KG1 (cell line): Measurements from ENCODE around the gene RCVRN.
"Not testable (repeated sequence)": the region's sequence is repeated elsewhere in the genome, so short reads cannot be mapped to it uniquely, and the experiment has no call there.

ENCODE experiments used
- DNase-seq: peaks from one replicate; lab custom pipeline; 2025; lab: John Stamatoyannopoulos, UW

Gene RCVRN

DNA sequence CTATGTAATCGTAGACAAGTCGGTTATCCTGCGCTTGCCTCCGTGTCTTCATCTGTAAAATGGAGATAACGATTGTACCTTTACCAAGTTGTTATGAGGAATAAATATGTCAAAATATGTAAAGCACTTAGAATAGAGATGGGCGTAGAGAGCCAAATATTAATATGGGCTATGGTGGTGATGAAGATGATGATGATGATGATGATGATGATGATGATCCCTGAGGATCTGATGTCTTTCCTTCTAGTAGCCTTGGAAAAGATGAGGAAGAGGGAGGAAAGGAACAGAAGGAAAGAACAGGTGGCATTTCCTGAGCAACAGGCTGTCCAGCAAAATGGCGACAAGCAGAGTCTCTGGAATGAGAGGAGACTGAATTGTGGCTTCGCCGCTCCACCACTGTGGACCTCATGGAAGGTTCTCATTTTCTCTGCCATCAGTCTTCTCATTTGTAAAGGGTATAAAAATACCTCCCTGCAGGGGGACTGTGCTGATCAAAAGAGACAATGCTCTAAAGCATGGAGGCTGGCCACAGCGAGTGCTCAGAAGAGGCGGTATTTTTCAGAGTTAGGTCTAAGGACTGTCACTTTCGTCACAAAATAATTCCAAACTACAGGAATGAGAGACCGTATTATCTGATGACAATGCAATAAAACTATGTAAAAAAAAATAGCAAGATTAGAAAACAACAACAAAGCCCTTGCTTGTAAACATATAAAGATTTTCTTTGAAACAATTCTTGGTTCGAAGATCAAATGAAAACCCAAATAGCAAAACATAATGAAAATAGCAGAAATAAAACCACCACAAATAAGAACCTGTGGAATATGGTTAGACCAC, 17.2 kb upstream of the RCVRN start:
- no peak for DNase-seq

DNA sequence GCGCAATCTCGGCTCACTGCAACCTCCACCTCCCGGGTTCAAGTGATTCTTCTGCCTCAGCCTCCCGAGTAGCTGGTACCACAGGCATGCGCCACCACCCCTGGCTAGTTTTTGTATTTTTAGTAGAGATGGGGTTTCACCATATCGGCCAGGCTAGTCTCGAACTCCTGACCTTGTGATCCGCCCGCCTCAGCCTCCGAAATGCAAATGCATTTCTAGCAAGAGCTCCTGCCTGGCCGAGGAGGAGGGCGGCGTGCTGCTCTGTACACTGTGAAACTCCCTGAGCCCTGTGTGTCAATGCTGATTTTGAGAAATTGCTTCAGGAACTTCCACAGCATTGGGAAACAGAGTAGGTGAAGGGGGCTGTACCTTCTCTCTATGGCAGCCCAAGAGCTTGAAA, 16.1 kb upstream of the RCVRN start:
- DNase-seq: not testable (repeated sequence)

DNA sequence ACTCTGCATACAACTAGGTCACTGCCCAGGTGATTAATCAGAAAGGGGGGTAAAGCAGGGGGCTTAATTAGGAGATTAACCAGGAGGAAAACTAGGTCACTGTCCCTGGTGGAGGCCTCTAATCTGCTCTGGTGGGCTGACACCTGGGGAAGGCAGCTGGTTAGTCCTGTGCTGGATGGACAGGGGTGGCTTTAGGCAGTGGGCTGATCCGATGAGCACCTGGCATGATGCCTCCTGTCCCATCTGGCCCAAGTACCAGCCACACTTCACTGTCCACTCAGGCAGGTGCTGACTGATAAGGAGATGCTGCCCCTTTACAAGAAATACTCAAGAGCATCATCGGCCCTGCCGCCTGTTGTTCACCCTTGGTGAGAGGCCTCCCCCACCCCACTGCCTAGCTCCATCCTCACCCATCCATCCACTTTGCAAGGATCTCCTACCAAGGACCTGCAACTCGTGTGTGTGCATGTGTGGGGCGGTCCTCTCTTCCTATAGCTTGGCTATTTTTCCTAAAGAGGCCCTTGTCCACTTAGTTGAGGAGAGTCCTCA, 13.8 kb upstream of the RCVRN start:
- DNase-seq: no peak

DNA sequence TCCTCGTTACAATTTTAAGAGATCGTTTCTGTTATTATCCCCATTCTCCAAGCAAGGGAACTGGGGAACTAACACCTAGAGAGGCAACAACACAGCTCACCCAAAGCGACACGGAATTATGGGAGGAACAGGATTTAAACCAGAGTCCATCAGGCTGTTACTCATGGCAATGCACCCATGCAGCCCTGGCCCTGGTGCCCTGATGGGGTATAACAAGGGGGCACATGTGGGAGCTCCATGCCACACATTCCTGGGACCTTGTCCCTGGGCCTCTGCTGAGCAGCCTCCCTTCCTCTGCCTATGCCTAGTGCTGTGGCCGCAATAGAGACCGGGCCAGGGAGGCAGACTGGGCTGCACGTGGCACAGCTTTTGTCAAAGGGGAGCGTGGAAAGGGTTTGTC, 13.3 kb upstream of the RCVRN start:
- DNase-seq: no peak

DNA sequence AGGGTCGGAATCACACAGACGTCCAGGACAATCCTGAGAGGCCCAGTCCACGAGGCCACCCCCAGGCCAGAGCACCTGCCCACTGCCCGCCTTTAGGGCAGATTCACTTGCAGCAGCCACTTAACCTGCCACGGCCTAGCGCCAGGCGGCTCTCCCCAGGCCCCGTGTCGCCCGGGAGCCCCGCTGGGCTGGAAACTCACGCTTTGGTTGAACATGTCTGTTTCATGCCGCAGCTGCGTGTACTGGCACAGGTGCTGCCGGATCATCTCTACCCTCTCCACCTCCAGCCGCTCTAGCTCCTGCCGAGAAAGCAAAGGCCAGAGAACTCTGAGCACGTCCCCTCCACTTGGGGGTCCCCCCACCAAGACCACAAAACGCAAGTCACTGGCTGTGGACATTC, 12.7 kb upstream of the RCVRN start:
- no peak for DNase-seq

DNA sequence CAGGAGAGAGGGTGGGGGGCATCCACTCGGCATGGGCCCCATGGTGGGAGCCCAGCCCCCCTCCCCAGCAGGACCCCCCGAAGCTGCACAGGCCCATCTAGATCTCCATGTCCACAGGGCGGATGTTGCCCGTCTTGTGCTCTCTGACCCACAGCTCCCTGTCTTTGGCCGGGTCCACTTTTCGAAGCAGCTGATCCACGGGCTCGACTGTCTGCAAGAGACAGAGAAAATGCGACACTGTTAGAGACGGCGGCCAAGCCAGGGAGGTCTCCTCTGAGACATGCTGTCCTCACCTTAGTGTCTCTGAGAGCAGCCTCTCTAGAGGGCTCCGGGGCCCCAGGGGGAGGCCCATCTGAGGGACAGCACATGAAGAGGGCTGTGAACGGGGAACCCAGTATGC, 12.1 kb upstream of the RCVRN start:
- DNase-seq: no peak

DNA sequence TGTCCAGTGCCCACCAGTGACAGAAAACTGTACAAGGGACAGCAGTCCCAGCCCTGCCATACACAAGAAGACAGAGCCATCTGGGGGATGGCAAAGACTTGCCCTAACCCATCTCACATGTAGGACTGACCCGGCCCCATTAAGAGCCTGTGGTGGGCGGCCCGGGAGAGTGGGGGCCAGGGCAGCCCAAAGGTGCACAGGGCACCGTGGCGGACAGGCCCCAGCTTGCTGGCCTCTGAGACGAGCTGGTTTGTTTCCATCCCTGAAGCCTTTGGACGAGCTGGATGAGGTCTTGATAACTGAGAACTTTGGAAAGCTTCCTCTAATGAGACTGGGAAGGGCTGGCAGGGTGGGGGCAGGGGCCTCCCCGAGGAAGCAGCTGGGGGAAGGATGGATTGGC, 11.0 kb upstream of the RCVRN start:
- DNase-seq: no peak

DNA sequence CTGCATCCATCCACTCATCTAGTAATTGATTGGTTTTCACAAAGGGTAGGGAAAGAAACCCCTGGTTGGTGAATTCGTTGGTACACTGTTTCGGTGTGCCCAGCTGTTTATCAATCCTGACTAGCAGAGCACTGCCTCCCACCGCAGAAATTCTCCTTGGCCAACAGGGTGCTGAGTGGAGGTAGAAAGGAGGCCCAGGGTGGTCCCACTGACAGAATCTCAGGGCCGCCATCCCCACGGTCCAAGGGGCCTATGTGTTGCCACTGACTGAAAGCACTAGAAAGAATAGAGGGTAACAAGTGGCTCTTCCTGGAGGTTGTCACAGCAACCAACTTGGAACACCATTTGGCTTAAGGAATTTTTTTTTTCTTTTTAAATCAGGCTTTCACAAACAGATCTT, 8.4 kb upstream of the RCVRN start:
- no peak for DNase-seq

DNA sequence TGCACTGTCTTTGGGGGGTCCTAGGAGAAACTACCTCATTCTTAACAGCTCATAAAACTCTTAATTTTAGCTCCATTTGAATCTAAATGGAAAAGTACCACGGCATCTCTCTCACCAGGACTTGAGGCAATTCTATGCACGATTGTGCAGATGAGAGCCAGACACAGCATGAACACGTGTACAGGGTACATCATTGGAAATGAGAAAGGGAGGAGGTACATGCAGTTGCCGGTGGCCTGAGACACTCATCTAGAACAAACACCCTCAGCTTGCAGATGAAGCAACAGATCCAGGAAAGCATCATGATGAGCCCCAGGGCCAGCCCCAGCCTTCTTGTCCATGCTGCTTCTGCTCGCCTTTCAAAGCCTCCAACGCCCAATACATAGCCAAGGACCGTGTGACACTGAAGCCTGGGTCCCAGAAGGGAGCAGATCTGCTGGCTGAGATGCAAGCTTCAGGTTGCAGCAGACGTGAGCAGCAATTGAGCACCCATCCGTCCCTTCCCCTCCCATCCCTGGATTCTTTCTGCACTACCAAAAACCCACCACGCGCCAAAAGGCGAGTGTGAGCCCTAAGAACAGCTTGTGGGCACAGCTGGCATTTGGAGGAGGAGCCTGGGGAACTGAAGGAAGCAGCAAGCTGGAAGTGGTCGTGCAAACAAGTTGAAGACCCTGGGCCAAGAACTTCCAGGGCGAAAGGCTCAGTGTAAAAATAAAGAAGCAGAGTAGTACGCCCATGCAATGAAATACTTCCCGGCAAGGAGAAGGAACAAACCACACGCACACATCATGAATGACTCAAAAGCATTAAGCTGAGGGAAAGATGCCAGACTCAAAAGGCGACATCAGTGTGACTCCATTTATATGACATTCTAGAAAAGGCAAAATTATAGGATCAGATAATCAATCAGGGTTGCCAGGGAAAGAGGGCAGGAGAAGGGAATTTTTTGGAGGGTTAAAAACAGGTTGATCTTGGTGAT, 7.3 kb upstream of the RCVRN start:
- DNase-seq: no peak

DNA sequence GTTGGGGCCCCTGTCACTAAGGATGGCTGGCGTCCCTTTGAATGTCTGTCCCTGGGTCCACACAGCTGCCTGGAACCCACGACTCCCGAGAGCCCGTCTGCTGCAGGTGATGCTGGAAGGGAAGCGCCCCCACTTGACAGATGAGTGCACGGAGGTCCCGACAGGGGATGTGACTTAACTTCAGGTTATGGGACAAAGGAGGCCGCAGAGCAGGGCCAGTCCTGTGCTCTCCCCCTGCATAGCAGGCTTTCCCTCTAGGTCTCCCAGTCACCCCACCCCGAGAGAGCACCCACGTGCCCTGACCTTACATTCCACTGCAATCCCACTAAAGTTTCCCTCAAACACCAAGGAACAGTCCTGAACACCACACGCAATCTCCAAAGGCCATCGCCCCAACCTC, 6.0 kb upstream of the RCVRN start:
- DNase-seq: no peak

DNA sequence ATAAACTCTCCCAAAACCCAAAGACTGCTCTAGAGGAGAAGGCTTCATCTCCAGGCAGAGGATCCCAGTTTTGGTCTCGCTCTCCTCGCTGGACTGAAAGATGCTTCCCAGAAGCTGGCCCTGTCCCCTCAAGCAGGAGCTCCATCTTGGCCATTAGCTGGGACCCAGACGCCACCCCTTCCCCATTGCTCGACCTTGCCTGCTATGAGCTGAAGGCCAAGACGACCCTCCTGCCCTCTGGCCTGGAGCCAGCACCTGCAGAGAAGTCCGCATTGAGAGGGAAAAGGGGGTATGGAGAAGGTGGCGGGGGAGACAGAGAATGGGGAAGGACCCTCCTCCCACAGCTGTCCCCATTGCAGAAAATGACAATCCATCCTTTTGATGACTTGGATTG, 3.6 kb upstream of the RCVRN start:
- DNase-seq: no peak

DNA sequence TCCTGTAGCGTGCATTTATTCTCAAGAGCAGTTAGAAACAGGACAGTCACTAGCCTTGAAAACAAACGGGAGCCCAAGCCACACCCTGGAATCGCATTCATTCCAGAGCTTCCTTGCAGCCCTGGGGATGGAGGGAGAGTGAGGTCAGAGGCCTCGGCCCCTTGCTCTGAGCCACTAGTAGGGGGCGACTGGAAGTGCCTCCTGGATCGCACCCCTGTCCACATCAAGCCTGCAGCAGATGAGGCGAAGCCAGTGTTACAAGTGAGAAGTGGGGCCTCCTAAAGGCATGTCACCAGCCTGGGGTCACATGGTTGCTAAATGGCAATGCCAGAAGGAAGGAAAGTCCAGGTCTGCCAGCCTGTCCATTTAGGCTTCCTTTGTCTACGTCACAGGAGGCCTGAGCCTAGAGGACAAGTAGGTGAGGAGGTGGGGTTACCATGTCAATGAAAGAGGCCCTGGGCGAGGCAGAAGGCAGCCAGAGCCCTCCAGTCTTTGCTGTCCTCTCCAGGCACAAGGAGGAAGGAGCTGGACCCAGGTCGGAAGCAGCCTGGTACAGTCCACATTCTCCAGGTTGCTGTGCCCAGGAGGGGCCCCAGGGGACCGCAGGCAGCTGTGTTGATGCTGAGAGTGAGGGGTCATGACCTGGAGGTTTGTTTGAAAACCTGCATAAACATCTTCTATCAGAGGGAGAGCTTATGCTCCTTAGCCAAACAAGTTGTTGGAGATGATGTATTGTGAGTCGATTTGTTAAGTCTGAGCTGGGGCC, 3.0 kb upstream of the RCVRN start:
- no peak for DNase-seq

DNA sequence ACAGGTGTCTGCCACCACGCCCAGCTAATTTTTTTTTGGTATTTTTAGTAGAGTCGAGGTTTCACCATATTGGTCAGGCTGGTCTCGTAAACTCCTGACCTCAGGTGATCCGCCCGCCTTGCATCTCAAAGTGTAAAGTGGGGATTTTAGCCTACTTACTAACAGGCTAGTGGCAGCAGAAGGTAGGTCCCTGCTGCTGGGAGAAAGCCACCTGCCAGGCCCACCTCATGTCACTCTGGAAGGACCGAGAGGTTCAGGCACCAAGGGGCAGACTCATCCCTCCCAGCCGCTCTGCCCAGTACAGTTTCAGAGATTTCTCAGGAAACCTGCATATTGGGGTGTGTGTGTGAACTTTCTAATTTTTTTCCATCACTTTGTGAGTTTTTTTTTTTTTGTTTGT, 2.1 kb upstream of the RCVRN start:
- no peak for DNase-seq

DNA sequence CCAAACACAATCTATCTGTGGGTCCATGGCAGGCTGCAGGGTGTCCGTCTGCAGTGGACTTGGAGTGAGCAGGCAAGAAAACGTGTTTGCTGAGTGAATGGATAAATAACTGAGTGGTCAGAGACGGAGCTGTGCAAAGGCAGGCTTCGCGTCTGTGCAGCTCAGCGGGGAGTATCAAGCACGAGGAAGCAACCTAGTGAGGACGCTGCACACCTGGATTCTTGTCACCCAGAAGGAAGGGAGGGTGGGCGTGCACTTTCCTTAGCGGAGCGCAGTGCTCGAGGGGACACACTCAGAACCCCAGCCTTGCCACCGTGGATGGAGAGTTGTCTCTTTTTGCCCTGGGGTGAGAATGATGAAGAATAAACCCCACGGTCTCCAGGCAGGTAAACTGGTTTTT, 1.5 kb upstream of the RCVRN start:
- no peak for DNase-seq

DNA sequence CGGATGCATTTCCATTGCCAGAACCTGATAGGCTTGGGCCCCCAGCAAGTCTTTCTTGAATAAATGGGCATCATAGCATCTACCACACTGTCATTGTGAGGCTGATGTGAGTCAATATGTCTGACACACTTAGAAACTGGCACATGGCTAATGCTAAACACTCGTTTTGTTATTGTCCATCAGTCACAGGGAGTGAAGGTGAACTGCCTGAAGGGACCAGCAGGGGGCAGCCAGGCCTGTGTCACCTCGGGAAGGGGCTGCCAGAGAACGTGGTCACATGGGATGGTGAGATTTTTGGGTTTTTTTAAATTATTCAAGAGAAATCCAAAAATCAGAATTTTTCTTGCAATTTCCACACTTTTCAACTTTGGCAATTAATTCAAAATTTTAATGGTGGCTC, 831 bp upstream of the RCVRN start:
- no peak for DNase-seq

DNA sequence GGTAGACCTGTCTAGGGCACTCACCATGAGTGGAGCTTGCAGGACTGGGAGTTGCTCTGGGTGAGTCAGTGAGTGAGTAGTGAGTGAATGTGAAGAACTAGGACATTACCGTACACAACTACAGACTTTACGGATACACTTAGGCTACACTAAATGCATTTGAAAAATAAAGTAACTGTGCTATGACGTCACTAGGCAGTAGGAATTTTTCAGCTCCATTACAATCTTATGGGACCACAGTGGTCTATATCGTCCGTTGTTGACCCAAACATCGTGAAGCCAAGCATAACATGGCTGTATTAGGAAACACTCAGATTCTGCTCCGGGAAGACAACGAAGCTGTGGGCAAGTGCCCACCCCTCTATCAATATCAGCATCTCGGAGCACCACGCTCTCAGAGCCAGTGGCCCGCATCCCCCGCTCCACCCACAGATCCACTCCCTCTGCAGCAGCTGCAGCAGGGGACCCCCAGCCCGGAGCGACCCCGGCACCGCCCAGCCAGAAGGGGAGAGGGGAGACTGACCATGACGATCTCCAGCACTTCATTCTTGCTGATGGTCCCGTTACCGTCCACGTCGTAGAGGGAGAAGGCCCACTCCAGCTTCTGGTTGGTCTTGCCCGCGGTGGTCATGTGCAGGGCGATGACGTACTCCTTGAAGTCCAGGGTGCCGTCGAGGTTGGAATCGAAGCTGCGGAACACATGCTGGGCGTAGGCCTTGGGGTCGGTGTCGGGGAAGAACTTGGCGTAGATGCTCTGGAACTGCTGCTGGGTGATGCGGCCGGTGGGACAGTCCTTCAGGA, 594 bp downstream of the RCVRN start:
- no peak for DNase-seq

DNA sequence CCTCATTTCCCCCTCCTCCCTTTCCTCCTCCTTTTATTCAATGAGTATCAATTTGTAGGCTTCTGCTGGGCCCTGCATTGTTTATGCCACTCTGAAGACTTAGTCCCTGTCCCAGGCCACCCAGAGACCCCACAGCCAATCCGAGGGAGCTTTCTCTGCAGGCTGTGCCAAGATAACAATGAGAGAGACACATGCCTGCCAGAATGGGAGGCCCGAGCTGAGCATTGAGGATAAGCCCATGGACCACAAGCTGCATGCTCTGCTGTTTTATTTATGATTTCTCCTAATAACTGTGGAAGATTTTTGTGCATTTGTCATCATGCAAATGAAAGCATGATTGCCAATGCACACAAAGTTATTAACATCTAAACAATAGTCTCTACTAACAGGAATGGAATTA, 3.0 kb downstream of the RCVRN start:
- no peak for DNase-seq

DNA sequence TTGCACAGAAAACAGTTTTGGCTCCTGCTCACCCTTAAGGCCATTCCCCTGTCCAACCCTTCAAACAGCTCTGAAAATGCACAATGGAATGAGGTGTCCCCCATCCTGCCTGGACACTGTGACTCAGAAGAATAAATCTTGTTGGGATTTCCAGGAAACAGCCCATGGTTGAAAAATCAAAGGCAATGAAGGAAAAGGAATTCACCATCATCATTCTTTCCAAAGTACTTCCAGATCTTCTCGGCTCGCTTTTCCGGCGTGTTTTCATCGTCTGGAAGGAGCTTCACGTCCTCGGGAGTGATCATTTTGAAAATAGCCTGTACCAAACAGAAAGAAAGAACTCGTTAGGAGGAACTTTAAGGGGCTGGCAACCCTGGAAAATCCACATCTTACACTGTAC, 4.3 kb downstream of the RCVRN start:
- DNase-seq: no peak

DNA sequence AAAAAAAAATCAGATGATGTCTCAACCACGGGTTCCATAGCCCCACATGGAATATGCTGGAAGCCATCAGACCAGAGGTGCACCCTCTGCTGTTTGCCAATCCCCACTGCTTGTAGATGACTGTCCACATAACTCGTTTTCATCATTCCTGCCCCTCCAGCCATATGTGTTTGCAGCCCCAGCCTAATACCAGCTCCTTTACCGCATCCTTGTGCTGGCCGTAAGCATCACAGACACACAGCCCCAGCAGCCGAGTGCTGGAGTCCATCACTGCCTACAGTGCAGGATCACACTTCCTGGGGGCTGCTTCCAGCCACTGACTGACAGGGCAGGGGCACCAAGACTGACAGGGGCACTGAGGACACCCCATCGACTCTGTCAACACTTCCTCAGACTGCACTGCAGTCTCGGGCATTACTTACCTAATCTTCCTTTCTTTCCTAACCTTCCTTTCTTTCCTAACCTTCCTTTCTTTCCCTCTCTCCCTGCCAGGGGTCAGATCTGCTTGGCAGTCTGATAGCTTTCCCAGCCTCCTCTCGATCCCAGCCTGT, 5.0 kb downstream of the RCVRN start:
- DNase-seq: no peak

DNA sequence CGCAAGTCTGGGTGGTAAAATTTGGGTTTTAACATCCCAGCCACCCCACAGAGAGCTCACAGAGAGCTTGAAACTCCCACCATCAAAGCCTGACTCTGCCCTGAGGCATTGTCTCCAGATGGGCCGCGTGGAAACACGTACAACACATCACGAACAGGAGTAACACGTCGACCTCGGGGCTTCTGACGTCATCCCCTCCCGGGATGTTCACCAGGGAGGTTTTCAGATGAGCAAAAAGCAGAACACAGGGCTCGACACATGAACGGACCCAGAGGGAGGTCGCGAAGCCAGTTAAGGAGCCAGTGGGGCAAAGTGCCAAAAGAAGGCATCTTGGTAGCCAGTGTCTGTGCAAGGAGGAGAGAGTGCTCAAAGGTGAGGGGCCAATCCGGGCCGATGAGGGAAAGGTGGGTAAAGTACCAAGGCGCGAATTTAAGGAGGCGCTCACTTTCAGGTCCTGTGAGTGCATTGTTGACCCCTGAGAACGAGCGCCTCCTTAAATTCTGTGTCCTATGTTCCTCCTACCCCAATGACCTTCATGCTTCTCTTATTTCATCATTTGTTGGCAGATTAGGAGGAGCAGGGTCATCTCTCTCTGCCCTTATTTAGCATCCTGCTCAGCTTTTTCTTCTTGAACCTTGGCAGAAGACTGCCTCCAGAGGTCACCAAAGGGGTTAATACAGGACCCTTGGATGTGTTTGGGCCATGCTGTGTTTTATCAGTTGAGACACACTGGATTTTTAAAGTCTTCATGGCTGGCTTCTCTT, 5.6 kb downstream of the RCVRN start:
- DNase-seq: no peak
